HG03280 (cell line): ENCODE data around the gene SLC10A2.

Experiments
- ATAC-seq: cut with Tn5 transposase; IDR thresholded peaks from one replicate; pipeline ENCODE4 v1.9.1; 2021; ENCODE audit warnings: mild to moderate bottlenecking, moderate library complexity; ENCODE audit not compliant: unreplicated experiment

Gene SLC10A2

GRCh38 chr13:103055166-103055565 is 11.1 kb downstream of the SLC10A2 start:
- no peak for ATAC-seq

- ATAC-seq: no peak
Observed at GRCh38 chr13:103046676-103047075, 19.5 kb downstream of the SLC10A2 start.

GRCh38 chr13:103044056-103044455 is 22.2 kb downstream of the SLC10A2 start:
- ATAC-seq: no peak

GRCh38 chr13:103040006-103040405 is 26.2 kb downstream of the SLC10A2 start:
- no peak for ATAC-seq

DNA sequence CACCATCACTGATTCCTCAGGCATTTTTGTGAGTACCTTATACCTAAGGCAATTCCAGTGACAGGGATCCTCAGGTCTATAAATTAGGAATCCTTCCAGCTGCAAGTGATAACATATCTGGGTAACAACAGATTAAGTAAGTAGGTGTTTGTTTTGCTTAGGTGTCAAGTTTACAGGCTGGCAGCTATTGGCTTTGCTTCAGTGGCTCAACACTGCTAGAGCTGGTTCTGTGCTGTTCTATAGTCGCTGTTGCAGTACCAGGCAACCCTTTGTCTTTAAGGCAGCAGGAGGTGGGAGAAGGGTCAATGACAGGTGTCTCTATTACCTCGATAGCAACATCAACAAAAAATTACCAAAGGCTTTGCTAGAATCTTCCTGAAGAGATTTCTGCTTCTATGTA is 27.0 kb downstream of the SLC10A2 start:
- no peak for ATAC-seq

- no peak for ATAC-seq
Observed at GRCh38 chr13:103036268-103036667, 29.9 kb downstream of the SLC10A2 start.

- no peak for ATAC-seq
Observed at GRCh38 chr13:103033999-103034398, 32.2 kb downstream of the SLC10A2 start.

DNA sequence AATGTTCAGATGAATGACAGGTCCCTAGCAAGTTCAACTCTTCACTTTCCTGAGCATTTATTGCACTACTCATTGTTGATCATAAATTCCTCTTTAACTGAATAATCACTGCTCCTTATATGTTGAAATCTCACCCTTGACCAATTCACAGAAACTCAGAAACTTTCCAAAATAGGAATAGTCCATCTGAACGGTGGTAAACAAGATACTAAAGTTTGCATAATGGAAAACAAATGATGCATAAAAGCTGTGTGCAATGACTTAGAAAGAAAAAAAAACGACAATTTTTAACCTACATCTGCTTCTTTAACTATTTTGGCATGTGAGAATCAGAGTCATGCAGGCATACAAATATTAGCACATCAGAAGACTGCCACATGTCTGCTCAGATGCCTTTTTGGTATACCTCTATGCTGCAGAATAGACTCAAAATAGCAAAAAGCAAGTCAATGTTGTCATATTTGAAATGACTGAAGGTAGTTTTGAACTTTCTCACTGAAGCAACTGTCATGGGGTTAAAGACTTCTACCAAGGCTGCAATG is 34.8 kb downstream of the SLC10A2 start:
- ATAC-seq: peak; percentile 68

DNA sequence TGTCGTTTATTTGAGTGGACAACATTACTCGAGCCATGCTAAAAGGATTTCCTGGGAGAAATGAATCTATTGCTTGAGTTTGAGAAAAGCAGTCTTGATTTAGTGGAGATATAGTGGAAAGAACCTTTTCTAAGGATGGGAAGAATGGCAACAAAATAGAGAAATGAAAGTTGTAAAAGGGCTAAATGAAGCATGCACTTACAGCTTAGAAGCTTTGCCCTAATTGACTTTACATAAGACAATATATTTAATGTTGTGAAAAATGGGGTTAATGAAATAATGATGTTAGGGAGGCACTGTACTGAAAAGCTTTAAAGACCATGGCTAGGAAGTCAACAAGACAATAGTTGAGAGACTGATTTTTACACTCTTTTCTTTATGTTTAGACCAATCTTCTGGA is 35.4 kb downstream of the SLC10A2 start:
- ATAC-seq: no peak

GRCh38 chr13:103029798-103030197 is 36.4 kb downstream of the SLC10A2 start:
- ATAC-seq: no peak

DNA sequence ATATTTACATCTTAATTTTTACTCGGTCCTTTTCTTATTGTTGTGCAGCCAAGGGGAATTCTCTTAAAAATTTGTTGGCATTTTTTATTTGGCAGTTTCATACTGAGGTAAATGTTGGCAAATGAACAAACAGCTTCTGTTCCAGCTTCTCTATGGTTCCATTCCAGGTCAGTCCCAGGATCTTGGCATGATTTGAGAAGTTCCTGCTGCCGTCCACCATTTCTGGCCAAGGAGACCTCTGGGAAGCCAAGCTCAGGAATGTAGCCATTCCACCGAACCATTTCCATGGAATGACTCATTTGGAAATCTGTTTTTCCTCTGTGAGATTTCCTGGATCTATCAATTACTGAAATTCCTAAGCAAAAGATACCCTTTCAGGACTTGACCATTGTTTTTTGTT is 43.9 kb downstream of the SLC10A2 start:
- ATAC-seq: no peak

GRCh38 chr13:103018556-103018955 is 47.7 kb downstream of the SLC10A2 start:
- no peak for ATAC-seq

- no peak for ATAC-seq
Observed at GRCh38 chr13:103012646-103013045, 53.6 kb downstream of the SLC10A2 start.

DNA sequence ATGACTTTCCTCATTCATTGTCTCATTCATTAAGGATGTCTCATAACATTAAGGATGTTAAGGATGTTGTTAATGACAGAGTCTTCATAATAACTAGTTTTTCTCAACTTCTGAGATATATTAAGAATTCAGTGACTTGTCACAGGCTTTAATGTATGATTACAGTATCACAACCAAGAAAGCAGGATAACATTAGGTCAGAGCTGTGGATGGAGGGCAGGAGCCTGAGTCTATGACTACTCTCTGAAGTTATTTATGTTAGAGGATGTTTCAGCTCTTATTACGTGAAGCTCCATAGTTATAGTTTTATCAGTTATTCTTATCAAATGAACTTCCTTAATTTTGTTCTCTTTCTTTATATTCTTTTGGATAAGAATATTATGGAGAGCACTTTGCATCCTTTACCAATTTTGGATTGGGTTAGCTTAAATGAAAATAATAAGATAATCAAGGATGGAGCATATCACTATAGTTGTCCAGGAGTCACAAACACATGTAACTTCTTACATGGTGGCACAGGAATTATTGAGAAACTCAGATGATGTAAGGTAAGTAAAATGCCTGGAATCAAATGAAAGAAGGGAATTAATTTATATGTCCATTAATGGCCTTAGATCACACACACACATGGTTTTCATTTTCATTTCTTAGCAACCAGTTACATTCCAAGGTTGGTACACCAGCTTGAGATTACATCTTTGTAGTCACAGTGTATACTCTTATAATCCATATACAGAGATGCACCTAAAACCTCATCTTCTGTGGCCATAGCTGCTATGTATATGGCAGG is 57.0 kb downstream of the SLC10A2 start:
- ATAC-seq: no peak

- ATAC-seq: no peak
Observed at GRCh38 chr13:103007427-103007762, 58.8 kb downstream of the SLC10A2 start.

GRCh38 chr13:103006641-103007426 is 59.4 kb downstream of the SLC10A2 start:
- ATAC-seq: peak; percentile 86

- ATAC-seq: no peak
Observed at GRCh38 chr13:103004661-103005345, 61.4 kb downstream of the SLC10A2 start.

GRCh38 chr13:103003631-103004030 is 62.6 kb downstream of the SLC10A2 start:
- no peak for ATAC-seq

DNA sequence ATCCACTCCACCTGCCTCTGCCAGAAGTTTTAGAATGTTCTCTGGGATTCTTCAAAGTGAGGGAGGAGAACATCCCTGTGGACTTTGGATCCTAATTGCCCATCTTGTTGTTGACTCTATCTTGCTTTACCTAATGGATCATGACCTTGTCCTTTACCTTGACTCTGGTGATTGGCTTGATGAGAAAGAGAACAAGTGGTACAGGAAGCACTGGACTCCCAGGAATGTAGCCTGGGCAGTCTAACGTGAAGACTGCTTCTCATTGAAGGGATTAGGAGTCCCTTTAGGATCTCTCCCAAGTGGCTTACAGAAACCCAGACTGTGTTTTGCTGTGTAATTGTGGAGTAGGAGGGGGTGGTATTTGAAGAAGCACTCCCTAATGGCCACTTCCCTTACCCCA is 63.9 kb downstream of the SLC10A2 start:
- ATAC-seq: no peak

DNA sequence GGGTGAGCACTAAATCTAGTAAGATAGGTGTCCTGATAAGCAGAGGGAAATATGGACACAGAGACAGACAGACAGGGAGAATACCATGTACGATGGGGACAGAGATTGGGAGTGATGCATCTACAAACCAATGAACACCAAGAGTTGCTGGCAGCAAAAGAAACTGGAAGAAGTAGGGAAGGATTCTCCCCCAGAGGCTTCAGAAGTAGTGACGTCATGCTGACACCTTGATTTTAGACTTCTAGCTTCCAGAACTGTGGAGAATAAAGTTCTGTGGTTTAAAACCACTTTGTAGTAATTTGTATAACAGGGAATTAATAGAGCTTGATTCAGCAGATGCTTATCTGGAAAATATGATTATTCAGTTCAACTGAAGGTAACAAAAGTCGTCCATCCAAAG is 66.1 kb downstream of the SLC10A2 start:
- ATAC-seq: no peak

- ATAC-seq: no peak
Observed at GRCh38 chr13:102999499-102999898, 66.7 kb downstream of the SLC10A2 start.
